ENCODE data around the gene TIMP4. TPM values are rescaled to one million over a fixed set of nuclear protein-coding genes. Genes with fewer than 3 reads are reported as not detected.

Gene TIMP4
- total RNA-seq, 1 experiment from 2014 or later: 15.5 TPM

DNA sequence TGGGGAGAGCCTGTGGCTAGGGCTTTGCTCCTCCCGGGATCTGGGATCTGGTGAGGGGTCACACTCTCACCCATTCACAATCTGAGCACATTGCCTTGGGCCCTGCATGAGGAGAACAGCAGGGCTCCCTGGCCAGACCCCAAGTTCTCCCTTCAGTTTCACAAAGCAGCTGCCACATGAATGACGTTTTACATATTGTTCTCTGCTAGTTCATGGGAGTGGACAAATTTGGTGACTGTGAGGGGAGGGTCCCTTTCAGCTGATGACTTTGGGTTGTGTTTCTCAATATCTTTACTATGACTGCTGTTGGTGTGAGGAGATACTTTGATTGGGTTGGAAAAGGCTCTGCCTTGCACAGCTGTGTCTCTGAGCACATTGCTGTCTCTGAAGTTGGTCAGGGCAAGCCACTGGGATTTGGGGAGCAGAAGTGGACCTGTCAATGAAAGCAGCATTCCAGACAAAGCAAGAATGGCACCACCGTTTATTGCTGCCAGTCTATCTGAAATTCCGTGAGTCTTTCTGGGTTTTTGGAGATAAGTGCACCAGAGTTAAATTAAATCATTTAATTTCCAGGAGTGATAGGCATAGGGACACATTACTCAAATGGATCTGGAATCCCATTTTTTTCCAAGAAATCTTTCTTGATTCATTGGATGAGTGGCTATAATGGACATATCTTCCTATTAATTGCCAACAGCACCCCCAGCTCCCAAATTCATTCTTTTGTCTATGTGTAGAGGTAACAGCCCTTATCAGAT is 10.3 kb downstream of the TIMP4 start:
- H4K20me1 ChIP-seq (ENCODE audit: insufficient read depth): no peaks in the 10 kb centered on the region
- ChIA-PET CTCF (interaction anchor here (0.7 kb wide), 1 partner anchor 17 kb away, joined by 4 read pairs; no protein-coding TSS in a partner anchor), POLR2A (ENCODE audit: unreplicated experiment) (no interaction called here)
- BruUV-seq (replicated peaks): no TSS peak
- H2AFZ ChIP-seq: no peak overlapping the region
- H3K4me3 ChIP-seq: no peak overlapping the region
- no peaks in the 10 kb centered on the region for H3K9me3 ChIP-seq (ENCODE audit: insufficient read depth, low read depth)
- no peak overlapping the region for H3K4me2 ChIP-seq
- no peaks in the 10 kb centered on the region for H3K4me1 ChIP-seq (replicated peaks; ENCODE audit: insufficient read depth)
- 0 out of 2 replicates have a peak, but pooled peaks cover 7% of the 10 kb centered on the region for H3K36me3 ChIP-seq (ENCODE audit: low read depth)
- intact Hi-C loops (cut with micrococcal nuclease; ENCODE audit: unreplicated experiment): no loop called here
- TF ChIP-seq, protein P1, sequence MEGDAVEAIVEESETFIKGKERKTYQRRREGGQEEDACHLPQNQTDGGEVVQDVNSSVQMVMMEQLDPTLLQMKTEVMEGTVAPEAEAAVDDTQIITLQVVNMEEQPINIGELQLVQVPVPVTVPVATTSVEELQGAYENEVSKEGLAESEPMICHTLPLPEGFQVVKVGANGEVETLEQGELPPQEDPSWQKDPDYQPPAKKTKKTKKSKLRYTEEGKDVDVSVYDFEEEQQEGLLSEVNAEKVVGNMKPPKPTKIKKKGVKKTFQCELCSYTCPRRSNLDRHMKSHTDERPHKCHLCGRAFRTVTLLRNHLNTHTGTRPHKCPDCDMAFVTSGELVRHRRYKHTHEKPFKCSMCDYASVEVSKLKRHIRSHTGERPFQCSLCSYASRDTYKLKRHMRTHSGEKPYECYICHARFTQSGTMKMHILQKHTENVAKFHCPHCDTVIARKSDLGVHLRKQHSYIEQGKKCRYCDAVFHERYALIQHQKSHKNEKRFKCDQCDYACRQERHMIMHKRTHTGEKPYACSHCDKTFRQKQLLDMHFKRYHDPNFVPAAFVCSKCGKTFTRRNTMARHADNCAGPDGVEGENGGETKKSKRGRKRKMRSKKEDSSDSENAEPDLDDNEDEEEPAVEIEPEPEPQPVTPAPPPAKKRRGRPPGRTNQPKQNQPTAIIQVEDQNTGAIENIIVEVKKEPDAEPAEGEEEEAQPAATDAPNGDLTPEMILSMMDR (conservative IDR thresholded peaks at IDR 0.05): no peak
- TF ChIP-seq EZH2 (IDR thresholded peaks at IDR 0.05; ENCODE audit: low read depth): no peak
- H3K79me2 ChIP-seq (ENCODE audit: low read depth): no peaks in the 10 kb centered on the region
- DNase-seq: no peak
- no peaks in the 10 kb centered on the region for H3K9me2 ChIP-seq (ENCODE audit: insufficient read depth)
- no peaks in the 10 kb centered on the region for H3F3A ChIP-seq (ENCODE audit: insufficient read depth, low read depth)
- no peak overlapping the region for H3K27ac ChIP-seq
- no peaks in the 10 kb centered on the region for H3K27me3 ChIP-seq (ENCODE audit: insufficient read depth, low read depth)

DNA sequence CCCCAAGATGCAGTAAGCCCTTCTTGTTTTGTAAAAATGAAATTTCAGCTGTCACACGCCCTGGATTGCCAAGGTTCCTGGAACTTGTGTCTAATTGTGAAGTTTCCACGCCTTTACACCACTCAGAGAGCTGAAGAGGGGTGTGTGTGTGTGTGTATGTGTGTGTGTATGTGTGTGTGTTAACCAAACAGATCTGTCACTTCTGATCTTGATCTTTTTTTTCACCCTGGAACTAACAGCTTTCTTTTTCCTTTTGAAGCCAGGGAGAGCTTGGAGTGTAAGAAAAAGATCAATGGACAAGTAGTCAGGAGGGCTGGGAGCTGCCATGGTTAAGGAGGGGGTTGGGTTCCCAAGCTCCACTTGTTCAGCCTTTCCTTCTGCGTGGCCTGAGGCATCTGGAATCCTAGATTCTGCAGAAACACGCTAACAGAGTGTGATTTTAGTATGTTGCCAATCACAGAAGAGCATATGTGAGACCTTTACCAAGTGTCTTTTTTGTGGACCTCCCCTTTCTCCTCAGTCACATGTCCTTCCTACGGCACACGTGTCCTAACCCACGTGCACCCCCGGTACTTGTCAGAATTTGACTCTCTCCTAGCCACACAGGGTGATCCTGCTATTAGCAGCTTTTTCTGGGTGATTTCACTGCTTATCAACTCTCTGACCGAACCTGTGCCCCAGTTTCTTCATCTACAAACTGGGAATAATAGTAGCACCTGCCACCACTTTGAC is 11.5 kb downstream of the TIMP4 start:
- Histone ChIP-seq H3F3A (ENCODE audit: insufficient read depth, low read depth) (no peaks in the 10 kb centered on the region), H2AFZ (no peak overlapping the region), H3K27ac (no peak overlapping the region), H3K4me2 (no peak overlapping the region), H3K9me2 (ENCODE audit: insufficient read depth) (no peaks in the 10 kb centered on the region), H3K27me3 (ENCODE audit: insufficient read depth, low read depth) (no peaks in the 10 kb centered on the region), H4K20me1 (ENCODE audit: insufficient read depth) (no peaks in the 10 kb centered on the region), H3K36me3 (ENCODE audit: low read depth) (no peaks in the 10 kb centered on the region), H3K4me1 (replicated peaks; ENCODE audit: insufficient read depth) (no peaks in the 10 kb centered on the region), H3K79me2 (ENCODE audit: low read depth) (no peaks in the 10 kb centered on the region), H3K4me3 (no peak overlapping the region), H3K9me3 (ENCODE audit: insufficient read depth, low read depth) (no peaks in the 10 kb centered on the region)
- DNase-seq: no peak
- intact Hi-C loops (cut with micrococcal nuclease; ENCODE audit: unreplicated experiment): no loop called here
- ChIA-PET CTCF (interaction anchor here (0.7 kb wide), 1 partner anchor 16 kb away, joined by 4 read pairs; no protein-coding TSS in a partner anchor), POLR2A (ENCODE audit: unreplicated experiment) (no interaction called here)
- no TSS peak for BruUV-seq (replicated peaks)
- no peak for TF ChIP-seq EZH2 (IDR thresholded peaks at IDR 0.05; ENCODE audit: low read depth)
- TF ChIP-seq, protein P1 (conservative IDR thresholded peaks at IDR 0.05): no peak

DNA sequence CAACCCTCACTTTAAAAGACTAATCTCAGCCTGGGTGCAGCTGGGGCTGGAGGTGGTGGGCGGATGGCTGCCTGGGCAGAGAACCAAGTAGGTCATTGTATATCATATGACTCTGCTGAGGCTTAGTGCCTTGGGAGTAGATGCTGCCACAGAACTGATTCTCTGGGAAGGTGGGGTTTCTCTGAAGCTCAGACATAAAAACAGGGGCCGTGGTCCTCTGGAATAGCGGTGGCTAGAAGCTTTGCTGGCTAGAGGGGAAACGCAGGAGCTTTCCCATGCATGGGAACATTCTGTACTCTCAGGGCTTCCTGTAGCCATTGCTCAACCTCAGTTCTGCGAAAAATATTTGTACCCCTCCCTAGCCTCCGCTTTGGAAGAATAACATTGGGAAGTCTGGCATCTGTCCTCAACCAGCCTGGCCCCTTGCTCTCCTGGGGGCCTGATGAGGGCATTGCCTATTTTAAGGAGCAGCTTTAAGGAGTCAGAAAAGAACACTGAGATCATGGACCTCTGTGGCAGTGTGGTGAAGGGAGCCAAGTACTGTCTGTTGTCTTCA is 14.7 kb downstream of the TIMP4 start:
- Histone ChIP-seq H3K4me2 (no peak overlapping the region), H3K4me3 (no peak overlapping the region), H3K4me1 (replicated peaks; ENCODE audit: insufficient read depth) (no peaks in the 10 kb centered on the region), H3F3A (ENCODE audit: insufficient read depth, low read depth) (no peaks in the 10 kb centered on the region), H3K27me3 (ENCODE audit: insufficient read depth, low read depth) (no peaks in the 10 kb centered on the region), H3K36me3 (ENCODE audit: low read depth) (no peaks in the 10 kb centered on the region), H3K9me2 (ENCODE audit: insufficient read depth) (no peaks in the 10 kb centered on the region), H3K27ac (no peak overlapping the region), H2AFZ (no peak overlapping the region), H3K79me2 (ENCODE audit: low read depth) (no peaks in the 10 kb centered on the region), H4K20me1 (ENCODE audit: insufficient read depth) (no peaks in the 10 kb centered on the region), H3K9me3 (ENCODE audit: insufficient read depth, low read depth) (no peaks in the 10 kb centered on the region)
- BruUV-seq (replicated peaks): no TSS peak
- TF ChIP-seq, protein P1 (conservative IDR thresholded peaks at IDR 0.05): no peak
- no peak for TF ChIP-seq EZH2 (IDR thresholded peaks at IDR 0.05; ENCODE audit: low read depth)
- no peak for DNase-seq
- CTCF ChIA-PET: no interaction called here
- intact Hi-C loops (cut with micrococcal nuclease; ENCODE audit: unreplicated experiment): no loop called here
- POLR2A ChIA-PET (ENCODE audit: unreplicated experiment): interaction anchor here (0.7 kb wide), 2 partner anchors 73 to 333 kb away, joined by 3 read pairs; no protein-coding TSS in a partner anchor
